NB4 (cell line): Measurements from ENCODE around the gene UBE2J2.

Experiments
- DNase-seq: peaks from one replicate; pipeline ENCODE4 v3.0.0; 2010; ENCODE audit warnings: low read depth
- H3K4me3 ChIP-seq: one replicate; pipeline ENCODE4 v1.5.1; 2011; ENCODE audit warnings: mild to moderate bottlenecking, low read depth, low read length, moderate library complexity
- MAX ChIP-seq: IDR thresholded peaks from 2 replicates; pipeline ENCODE4 v1.6.1; 2011; ENCODE audit warnings: low read depth, low read length
- MYC ChIP-seq: IDR thresholded peaks from 2 replicates; pipeline ENCODE4 v1.6.1; 2011; ENCODE audit warnings: low read depth, low read length
- POLR2A ChIP-seq: IDR thresholded peaks from 2 replicates; pipeline ENCODE4 v1.6.1; 2011; ENCODE audit warnings: mild to moderate bottlenecking; ENCODE audit not compliant: insufficient read length; ENCODE audit errors: extremely low read depth
- TF ChIP-seq, protein P1 (sequence below): IDR thresholded peaks from one replicate; pipeline ENCODE4 v1.5.1; 2012; ENCODE audit warnings: low read depth, low read length

The UBE2J2 gene

DNA sequence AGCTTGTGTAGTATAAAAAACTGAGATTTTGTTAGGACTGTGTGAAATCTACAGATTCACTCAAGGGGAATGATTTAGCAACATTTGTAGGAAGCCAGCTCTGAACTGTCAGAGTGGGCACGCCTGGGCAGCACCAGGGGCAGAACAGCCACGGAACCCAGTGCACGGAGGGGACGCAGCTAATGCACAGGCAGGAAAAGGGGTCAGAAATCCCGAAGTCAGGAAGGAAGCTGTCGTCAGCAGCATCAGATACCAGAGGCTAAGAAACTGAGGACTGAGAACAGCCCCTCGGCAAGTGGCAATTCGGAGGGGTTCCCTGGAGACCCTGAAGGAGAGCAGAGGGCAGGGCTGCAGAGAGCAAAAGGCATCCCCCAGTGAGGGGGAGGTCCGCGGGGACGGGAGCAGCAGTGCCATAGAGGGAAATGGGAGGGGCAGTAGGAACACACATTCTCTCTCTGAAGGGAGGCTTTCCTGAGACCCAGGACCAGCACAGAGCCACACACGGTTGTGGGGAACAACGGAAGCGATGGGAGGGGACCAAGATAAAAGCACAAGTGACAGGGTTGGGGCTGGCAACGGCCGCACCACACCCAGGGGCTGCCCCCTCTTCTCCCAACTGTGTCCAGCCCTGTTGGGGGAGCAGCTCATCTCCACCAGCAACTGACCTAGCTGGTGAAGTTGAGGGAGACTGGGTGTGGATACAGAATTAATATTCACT is 12.7 kb downstream of the UBE2J2 start:
- H3K4me3 ChIP-seq, result no peak overlapping the region
- DNase-seq, result no peak
- TF ChIP-seq, protein P1, sequence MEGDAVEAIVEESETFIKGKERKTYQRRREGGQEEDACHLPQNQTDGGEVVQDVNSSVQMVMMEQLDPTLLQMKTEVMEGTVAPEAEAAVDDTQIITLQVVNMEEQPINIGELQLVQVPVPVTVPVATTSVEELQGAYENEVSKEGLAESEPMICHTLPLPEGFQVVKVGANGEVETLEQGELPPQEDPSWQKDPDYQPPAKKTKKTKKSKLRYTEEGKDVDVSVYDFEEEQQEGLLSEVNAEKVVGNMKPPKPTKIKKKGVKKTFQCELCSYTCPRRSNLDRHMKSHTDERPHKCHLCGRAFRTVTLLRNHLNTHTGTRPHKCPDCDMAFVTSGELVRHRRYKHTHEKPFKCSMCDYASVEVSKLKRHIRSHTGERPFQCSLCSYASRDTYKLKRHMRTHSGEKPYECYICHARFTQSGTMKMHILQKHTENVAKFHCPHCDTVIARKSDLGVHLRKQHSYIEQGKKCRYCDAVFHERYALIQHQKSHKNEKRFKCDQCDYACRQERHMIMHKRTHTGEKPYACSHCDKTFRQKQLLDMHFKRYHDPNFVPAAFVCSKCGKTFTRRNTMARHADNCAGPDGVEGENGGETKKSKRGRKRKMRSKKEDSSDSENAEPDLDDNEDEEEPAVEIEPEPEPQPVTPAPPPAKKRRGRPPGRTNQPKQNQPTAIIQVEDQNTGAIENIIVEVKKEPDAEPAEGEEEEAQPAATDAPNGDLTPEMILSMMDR, result no peak
- TF ChIP-seq MAX, result no peak
- TF ChIP-seq POLR2A, result no peak
- TF ChIP-seq MYC, result no peak

DNA sequence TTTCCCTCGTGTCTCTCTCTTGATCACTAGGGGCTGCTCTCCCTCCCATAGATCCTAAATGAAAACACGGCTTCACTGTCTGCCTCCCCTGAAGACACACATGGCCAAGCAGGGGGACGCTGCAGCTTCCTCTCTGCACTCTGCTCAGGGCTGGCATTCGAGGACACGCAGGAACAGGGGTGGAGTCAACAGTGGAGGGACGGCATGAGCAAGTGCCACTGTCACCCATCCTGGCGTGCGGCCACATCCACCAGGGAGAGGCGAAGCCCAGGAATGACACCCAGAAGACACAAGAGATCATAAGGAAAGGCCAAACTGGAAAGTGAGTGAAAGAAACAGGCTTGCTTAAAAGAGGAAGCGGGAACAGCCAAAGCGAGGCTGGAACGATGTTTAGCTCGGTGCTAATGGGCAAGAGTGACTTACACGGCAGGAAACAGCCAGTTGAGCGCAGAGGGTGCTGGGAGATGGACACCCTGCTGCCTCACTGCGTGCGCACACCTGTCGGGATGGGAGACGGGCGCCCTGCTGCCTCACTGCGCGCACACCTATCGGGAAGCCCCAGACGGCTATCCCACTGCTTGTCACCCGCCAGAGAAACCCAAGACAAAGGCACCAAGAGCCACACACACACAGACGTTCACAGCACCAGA is 13.6 kb downstream of the UBE2J2 start:
- no peak for DNase-seq
- TF ChIP-seq POLR2A (no peak), MYC (no peak), MAX (no peak)
- TF ChIP-seq, protein P1, result no peak
- no peak overlapping the region for H3K4me3 ChIP-seq

DNA sequence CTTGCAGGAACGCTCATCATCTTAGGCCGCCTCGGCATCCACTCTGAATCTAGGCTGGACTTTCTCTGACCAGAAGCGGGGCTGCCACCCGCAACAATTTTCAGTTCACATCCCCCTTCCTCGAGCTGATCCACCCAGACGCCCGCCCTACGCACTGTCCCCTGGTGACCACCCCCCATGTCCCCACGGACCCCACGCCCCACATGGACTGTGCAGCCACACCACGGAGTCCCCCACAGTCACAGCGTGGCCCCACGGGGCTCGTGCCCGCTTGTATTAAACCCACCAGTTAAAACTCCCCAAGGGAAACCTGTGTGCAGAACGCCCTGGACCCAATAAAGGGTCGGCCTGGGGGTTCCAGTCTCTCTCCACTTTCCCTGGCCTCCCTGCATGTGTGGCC is 14.1 kb downstream of the UBE2J2 start:
- TF ChIP-seq, protein P1, result no peak
- TF ChIP-seq POLR2A, result no peak
- no peak for TF ChIP-seq MYC
- TF ChIP-seq MAX, result no peak
- H3K4me3 ChIP-seq, result no peak overlapping the region
- no peak for DNase-seq

GRCh38 chr1:1259119-1259488 is 14.6 kb downstream of the UBE2J2 start:
- TF ChIP-seq MYC, result no peak
- TF ChIP-seq, protein P1, result no peak
- TF ChIP-seq POLR2A, result no peak
- TF ChIP-seq MAX, result no peak
- no peak overlapping the region for H3K4me3 ChIP-seq
- no peak for DNase-seq

- DNase-seq, result no peak
- no peak overlapping the region for H3K4me3 ChIP-seq
- TF ChIP-seq MAX (no peak), POLR2A (no peak), MYC (no peak)
- TF ChIP-seq, protein P1, result no peak
Observed at GRCh38 chr1:1256956-1257871, 16.4 kb downstream of the UBE2J2 start.
